Upper lobe of left lung (tissue), 4 donors: Measurements from ENCODE around the gene TUBB4A.

Experiments
- POLR2A ChIP-seq, 4 donors: fragments of 450-650 bp; IDR thresholded peaks; one replicate each; pipeline ENCODE4 v1.5.1; 2016 to 2017; ENCODE audit warnings: antibody characterized with exemption in 4 of 4, mild to moderate bottlenecking in 2 of 4
- POLR2AphosphoS5 ChIP-seq, 2 donors: sonication (generic); formaldehyde crosslinking; IDR thresholded peaks; one replicate each; pipeline ENCODE4 v1.5.1; 2017; ENCODE audit warnings: antibody characterized with exemption in 2 of 2
- TF ChIP-seq, protein P1 (sequence below), 6 experiments: fragments of 450-650 bp in 4 of 6; fragments of 200-600 bp in 2 of 6; sonication (generic) in 2 of 6; IDR thresholded peaks; one replicate each; pipeline ENCODE4 v1.5.1; 2016 to 2019; ENCODE audit warnings: antibody characterized with exemption in 6 of 6

DNA sequence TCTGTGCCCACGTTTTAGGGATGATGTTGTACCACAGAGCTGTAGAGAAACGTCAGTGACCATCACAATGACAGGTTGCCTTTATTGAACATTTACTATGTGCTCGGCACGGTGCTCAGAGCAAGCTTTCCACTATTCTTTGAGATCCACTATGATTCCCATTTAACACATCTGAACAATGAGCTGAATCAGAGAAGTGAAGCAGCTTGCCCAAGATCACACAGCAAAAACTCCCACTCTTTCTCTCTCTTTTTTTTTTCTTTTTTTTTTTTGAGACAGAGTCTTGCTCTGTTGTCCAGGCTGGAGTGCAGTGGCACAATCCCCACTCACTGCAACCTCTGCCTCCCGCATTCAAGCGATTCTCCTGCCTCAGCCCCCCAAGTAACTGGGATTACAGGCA lies 20.6 kb upstream of the TUBB4A start:
- TF ChIP-seq POLR2AphosphoS5 (IDR thresholded peaks at IDR 0.05) (no peak), POLR2A (IDR thresholded peaks at IDR 0.05) (no peak)
- TF ChIP-seq, protein P1, sequence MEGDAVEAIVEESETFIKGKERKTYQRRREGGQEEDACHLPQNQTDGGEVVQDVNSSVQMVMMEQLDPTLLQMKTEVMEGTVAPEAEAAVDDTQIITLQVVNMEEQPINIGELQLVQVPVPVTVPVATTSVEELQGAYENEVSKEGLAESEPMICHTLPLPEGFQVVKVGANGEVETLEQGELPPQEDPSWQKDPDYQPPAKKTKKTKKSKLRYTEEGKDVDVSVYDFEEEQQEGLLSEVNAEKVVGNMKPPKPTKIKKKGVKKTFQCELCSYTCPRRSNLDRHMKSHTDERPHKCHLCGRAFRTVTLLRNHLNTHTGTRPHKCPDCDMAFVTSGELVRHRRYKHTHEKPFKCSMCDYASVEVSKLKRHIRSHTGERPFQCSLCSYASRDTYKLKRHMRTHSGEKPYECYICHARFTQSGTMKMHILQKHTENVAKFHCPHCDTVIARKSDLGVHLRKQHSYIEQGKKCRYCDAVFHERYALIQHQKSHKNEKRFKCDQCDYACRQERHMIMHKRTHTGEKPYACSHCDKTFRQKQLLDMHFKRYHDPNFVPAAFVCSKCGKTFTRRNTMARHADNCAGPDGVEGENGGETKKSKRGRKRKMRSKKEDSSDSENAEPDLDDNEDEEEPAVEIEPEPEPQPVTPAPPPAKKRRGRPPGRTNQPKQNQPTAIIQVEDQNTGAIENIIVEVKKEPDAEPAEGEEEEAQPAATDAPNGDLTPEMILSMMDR (IDR thresholded peaks at IDR 0.05) = no peak
